HepG2 (cell line): ENCODE measurements around the gene POU2AF2. TPM values are rescaled to one million over a fixed set of nuclear protein-coding genes. Genes with fewer than 3 reads are reported as not detected.

Experiments
- AKAP8 ChIP-seq: sonication (generic); formaldehyde crosslinking; IDR thresholded peaks from 2 replicates; pipeline ENCODE4 v1.5.1; 2020; ENCODE audit warnings: mild to moderate bottlenecking, missing genetic modification reagents
- ARNTL ChIP-seq: sonication (generic); formaldehyde crosslinking; IDR thresholded peaks from 2 replicates; pipeline ENCODE4 v1.4.0; 2020; ENCODE audit warnings: mild to moderate bottlenecking, missing genetic modification reagents
- BHLHE40 ChIP-seq: IDR thresholded peaks from 2 replicates; pipeline ENCODE4 v1.6.1; 2011; ENCODE audit warnings: low read length, improper control_type of control experiment
- CBX1 ChIP-seq: IDR thresholded peaks from one replicate; pipeline ENCODE4 v1.6.1; 2016; ENCODE audit warnings: antibody characterized with exemption, low read depth
- FOSL2 ChIP-seq: sonication (generic); formaldehyde crosslinking; IDR thresholded peaks from 2 replicates; pipeline ENCODE4 v1.4.0; 2020; ENCODE audit warnings: missing genetic modification reagents
- HMG20B ChIP-seq: conservative IDR thresholded peaks from 2 replicates; pipeline ENCODE4 v1.6.1; 2016; ENCODE audit warnings: missing genetic modification reagents, missing compliant biosample characterization
- HNF4G ChIP-seq, 2 experiments: sonication (generic) in 1 of 2; formaldehyde crosslinking in 1 of 2; IDR thresholded peaks; 2 replicates each; pipeline versions ENCODE4 v1.4.0 to v1.6.1; 2011 to 2020; ENCODE audit warnings: borderline replicate concordance in 2 of 2, low read depth in 2 of 2, mild to moderate bottlenecking in 2 of 2, low read length in 1 of 2, missing genetic modification reagents in 1 of 2, moderate library complexity in 1 of 2
- HOXD1 ChIP-seq: sonication (generic); formaldehyde crosslinking; IDR thresholded peaks from 2 replicates; pipeline ENCODE4 v1.5.0; 2020; ENCODE audit warnings: missing genetic modification reagents
- MBNL3 ChIP-seq: fragments of 250-450 bp; sonication (Bioruptor Pico); conservative IDR thresholded peaks from 2 replicates; pipeline ENCODE4 v1.8.0; 2022; ENCODE audit warnings: mild to moderate bottlenecking, inconsistent platforms
- NFIB ChIP-seq: sonication (generic); formaldehyde crosslinking; IDR thresholded peaks from 2 replicates; pipeline ENCODE4 v1.9.0; 2021; ENCODE audit warnings: missing genetic modification reagents, mild to moderate bottlenecking, borderline replicate concordance
- NONO ChIP-seq, 2 experiments: fragments of 450-650 bp in 1 of 2; sonication (generic) in 1 of 2; formaldehyde crosslinking in 1 of 2; IDR thresholded peaks in 1 of 2; conservative IDR thresholded peaks in 1 of 2; 2 replicates each; pipeline versions ENCODE4 v1.6.1 to v1.8.0; 2017 to 2022; ENCODE audit warnings: mild to moderate bottlenecking in 1 of 2, missing genetic modification reagents in 1 of 2, moderate library complexity in 1 of 2
- REL ChIP-seq: sonication (generic); formaldehyde crosslinking; conservative IDR thresholded peaks from 2 replicates; pipeline ENCODE4 v1.8.0; 2022; ENCODE audit warnings: mild to moderate bottlenecking, missing genetic modification reagents, moderate library complexity
- RFXAP ChIP-seq: sonication (generic); formaldehyde crosslinking; IDR thresholded peaks from 2 replicates; pipeline ENCODE4 v1.4.0; 2020; ENCODE audit warnings: missing genetic modification reagents, borderline replicate concordance
- SAP130 ChIP-seq: IDR thresholded peaks from 2 replicates; pipeline ENCODE4 v1.6.1; 2016; ENCODE audit warnings: low read depth
- SIN3A ChIP-seq: IDR thresholded peaks from 2 replicates; pipeline ENCODE4 v1.6.1; 2011; ENCODE audit warnings: low read depth, mild to moderate bottlenecking, control low read depth, low read length, borderline replicate concordance
- TCF7 ChIP-seq: sonication (generic); IDR thresholded peaks from 2 replicates; pipeline ENCODE4 v1.6.1; 2016; ENCODE audit warnings: antibody characterized with exemption, low read depth
- ZFX ChIP-seq: sonication (generic); formaldehyde crosslinking; IDR thresholded peaks from 2 replicates; pipeline ENCODE4 v1.4.0; 2020; ENCODE audit warnings: mild to moderate bottlenecking, low read depth, missing genetic modification reagents, moderate library complexity
- ZNF230 ChIP-seq: sonication (generic); formaldehyde crosslinking; IDR thresholded peaks from 2 replicates; pipeline ENCODE4 v1.4.0; 2020; ENCODE audit warnings: mild to moderate bottlenecking, missing genetic modification reagents
- ZNF296 ChIP-seq: sonication (generic); formaldehyde crosslinking; conservative IDR thresholded peaks from 2 replicates; pipeline ENCODE4 v1.5.0; 2020; ENCODE audit warnings: mild to moderate bottlenecking, missing genetic modification reagents
- ZNF550 ChIP-seq: sonication (generic); formaldehyde crosslinking; IDR thresholded peaks from 2 replicates; pipeline ENCODE4 v1.4.0; 2020; ENCODE audit warnings: mild to moderate bottlenecking, missing genetic modification reagents, borderline replicate concordance
- ZSCAN12 ChIP-seq: sonication (generic); formaldehyde crosslinking; IDR thresholded peaks from 2 replicates; pipeline ENCODE4 v1.9.0; 2021; ENCODE audit warnings: mild to moderate bottlenecking, missing genetic modification reagents
- polyA plus RNA-seq, 8 experiments: library from polyadenylated mRNA; depleted of rRNA in 3 of 8; stranded (reverse) in 7 of 8; unstranded in 1 of 8; fragments of >200 nt; fragmentation: Illumina TruSeq in 4 of 8; extraction: Trizol in 4 of 8; gene quantifications; 2 replicates each; pipeline versions ENCODE4 v1.2.1 to v1.2.3, GENCODE V29; 2011 to 2016; ENCODE audit warnings: low read depth in 4 of 8, missing spikeins in 1 of 8, mixed read lengths in 1 of 8; ENCODE audit not compliant: insufficient read depth in 1 of 8
- total RNA-seq, 5 experiments: library from RNA; depleted of rRNA; stranded (reverse); fragments of >200 nt; fragmentation: Illumina TruSeq; extraction: Trizol; gene quantifications; 2 replicates each; pipeline ENCODE4 v1.2.3, GENCODE V29; 2016; ENCODE audit warnings: low read depth in 1 of 5
- TF ChIP-seq, protein P1 (sequence below): sonication (generic); formaldehyde crosslinking; IDR thresholded peaks from 2 replicates; pipeline ENCODE4 v1.4.0; 2020; ENCODE audit warnings: missing genetic modification reagents, mild to moderate bottlenecking, borderline replicate concordance
- TF ChIP-seq, protein P2 (sequence below): sonication (generic); formaldehyde crosslinking; IDR thresholded peaks from 2 replicates; pipeline ENCODE4 v1.8.1; 2022; ENCODE audit warnings: mild to moderate bottlenecking, missing genetic modification reagents
- TF ChIP-seq, protein P3 (sequence below): sonication (generic); formaldehyde crosslinking; IDR thresholded peaks from 2 replicates; pipeline ENCODE4 v1.4.0; 2020; ENCODE audit warnings: missing genetic modification reagents, borderline replicate concordance
- TF ChIP-seq, protein P4 (sequence below): IDR thresholded peaks from 2 replicates; pipeline ENCODE4 v1.6.1; 2016; ENCODE audit warnings: missing genetic modification reagents, missing compliant biosample characterization

The POU2AF2 gene
- total and polyA plus RNA-seq, 2 of the 13 experiments (the other 11 are each of a cell fraction or from before 2014, with no cell fraction given): 0.11 TPM; not detected in 1

DNA sequence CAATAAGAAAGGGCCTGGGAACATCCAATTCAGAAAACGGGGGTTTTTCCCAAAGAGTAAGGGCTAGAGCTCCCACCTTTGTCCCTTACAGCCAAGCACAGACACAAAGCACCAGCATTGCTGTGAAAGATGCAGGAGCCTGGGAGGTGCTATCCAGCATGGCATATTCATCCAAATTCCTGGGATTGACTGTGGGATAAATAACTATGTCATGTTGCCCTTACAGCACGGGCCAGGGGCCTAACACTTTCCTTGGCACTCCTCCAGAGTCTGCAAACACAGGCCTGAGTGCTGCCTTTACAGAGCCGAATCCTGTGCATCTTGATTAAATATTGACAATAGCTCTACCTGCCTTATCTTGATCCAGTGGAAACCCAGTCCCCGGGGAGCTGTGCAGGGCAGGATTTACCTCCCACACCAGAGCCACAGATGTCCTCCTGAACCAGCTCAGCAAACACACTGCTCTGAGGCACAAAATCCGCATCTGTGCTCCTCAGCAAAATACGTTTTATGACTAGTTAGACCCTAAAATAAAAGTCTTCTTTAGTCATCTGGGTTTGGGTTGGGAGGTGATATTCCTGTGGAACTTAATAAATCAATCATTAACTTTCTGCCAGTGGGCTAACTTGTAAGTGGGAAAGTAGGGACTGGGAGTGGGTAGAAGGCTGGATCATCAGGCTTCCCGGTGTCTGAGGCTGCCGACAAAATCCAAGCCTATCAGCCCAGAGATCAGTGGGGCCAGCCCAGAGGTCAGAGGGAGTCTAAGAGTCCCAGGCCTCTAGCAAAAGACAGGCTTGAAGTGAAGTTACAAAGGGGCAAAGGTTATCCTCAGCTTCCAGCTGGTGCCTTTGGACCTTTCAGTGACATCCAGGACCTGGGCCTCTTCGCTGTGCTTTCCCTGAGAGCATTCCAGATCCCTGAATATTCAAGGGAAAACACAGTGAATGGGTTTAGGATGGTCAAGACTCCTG is 89.3 kb downstream of the POU2AF2 start (continued):
- TF ChIP-seq, protein P1, sequence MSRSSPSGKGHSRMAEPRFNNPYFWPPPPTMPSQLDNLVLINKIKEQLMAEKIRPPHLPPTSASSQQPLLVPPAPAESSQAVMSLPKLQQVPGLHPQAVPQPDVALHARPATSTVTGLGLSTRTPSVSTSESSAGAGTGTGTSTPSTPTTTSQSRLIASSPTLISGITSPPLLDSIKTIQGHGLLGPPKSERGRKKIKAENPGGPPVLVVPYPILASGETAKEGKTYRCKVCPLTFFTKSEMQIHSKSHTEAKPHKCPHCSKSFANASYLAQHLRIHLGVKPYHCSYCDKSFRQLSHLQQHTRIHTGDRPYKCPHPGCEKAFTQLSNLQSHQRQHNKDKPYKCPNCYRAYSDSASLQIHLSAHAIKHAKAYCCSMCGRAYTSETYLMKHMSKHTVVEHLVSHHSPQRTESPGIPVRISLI (CRISPR knock-in tag): peak; percentile 22; the same call in 1 of the 2 replicates
- TF ChIP-seq CBX1 (no peak), ARNTL (peak; percentile 73; the same call in 1 of the 2 replicates), HNF4G (IDR thresholded peaks at IDR 0.05; ENCODE audit: borderline replicate concordance, low read depth, low read length) (peak; percentile 98), HNF4G (CRISPR knock-in tag; IDR thresholded peaks at IDR 0.05; ENCODE audit: borderline replicate concordance, low read depth) (peak; percentile 72), HMG20B (0 out of 2 replicates have a peak, but pooled peaks have one; percentile 66), SAP130 (CRISPR knock-in tag) (peak; percentile 77), ZSCAN12 (no peak), RFXAP (CRISPR knock-in tag) (no peak), TCF7 (peak; percentile 89), FOSL2 (CRISPR knock-in tag) (peak; percentile 37), NONO (IDR thresholded peaks at IDR 0.05) (no peak), NONO (CRISPR knock-in tag; conservative IDR thresholded peaks at IDR 0.05) (peak; percentile 86), HOXD1 (0 out of 2 replicates have a peak, but pooled peaks have one; percentile 27), MBNL3 (CRISPR knock-in tag) (no peak), ZNF230 (CRISPR knock-in tag) (no peak), BHLHE40 (peak; percentile 86), ZNF296 (CRISPR knock-in tag) (no peak), ZNF550 (no peak), ZFX (CRISPR knock-in tag) (peak; percentile 78; the same call in 1 of the 2 replicates), REL (CRISPR knock-in tag) (no peak), SIN3A (no peak; the same call in 1 of the 2 replicates), AKAP8 (no peak), NFIB (CRISPR knock-in tag) (no peak)
- TF ChIP-seq, protein P2, sequence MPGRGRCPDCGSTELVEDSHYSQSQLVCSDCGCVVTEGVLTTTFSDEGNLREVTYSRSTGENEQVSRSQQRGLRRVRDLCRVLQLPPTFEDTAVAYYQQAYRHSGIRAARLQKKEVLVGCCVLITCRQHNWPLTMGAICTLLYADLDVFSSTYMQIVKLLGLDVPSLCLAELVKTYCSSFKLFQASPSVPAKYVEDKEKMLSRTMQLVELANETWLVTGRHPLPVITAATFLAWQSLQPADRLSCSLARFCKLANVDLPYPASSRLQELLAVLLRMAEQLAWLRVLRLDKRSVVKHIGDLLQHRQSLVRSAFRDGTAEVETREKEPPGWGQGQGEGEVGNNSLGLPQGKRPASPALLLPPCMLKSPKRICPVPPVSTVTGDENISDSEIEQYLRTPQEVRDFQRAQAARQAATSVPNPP (CRISPR knock-in tag): 0 out of 2 replicates have a peak, but pooled peaks have one; percentile 66
- TF ChIP-seq, protein P3, sequence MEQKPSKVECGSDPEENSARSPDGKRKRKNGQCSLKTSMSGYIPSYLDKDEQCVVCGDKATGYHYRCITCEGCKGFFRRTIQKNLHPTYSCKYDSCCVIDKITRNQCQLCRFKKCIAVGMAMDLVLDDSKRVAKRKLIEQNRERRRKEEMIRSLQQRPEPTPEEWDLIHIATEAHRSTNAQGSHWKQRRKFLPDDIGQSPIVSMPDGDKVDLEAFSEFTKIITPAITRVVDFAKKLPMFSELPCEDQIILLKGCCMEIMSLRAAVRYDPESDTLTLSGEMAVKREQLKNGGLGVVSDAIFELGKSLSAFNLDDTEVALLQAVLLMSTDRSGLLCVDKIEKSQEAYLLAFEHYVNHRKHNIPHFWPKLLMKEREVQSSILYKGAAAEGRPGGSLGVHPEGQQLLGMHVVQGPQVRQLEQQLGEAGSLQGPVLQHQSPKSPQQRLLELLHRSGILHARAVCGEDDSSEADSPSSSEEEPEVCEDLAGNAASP: peak; percentile 84
- TF ChIP-seq, protein P4, sequence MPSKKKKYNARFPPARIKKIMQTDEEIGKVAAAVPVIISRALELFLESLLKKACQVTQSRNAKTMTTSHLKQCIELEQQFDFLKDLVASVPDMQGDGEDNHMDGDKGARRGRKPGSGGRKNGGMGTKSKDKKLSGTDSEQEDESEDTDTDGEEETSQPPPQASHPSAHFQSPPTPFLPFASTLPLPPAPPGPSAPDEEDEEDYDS: peak; percentile 19; the same call in 1 of the 2 replicates
